ENCODE data around the gene CABLES1.

- TF ChIP-seq CTCF (IDR thresholded peaks at IDR 0.05): no peak
- no peak for TF ChIP-seq POLR2A (IDR thresholded peaks at IDR 0.05)
These were observed 149.3 kb downstream of the CABLES1 start for GRCh38 chr18:23284629-23285028.
